ENCODE data around the gene SEC23IP.
A peak's percentile ranks its signal among the peaks of the same experiment; 100 is the strongest.

The SEC23IP gene

GRCh38 chr10:119893845-119894427, 1.4 kb downstream of the SEC23IP start:
- Histone ChIP-seq H3K36me3 (ENCODE audit: low read length) (no peaks in the 10 kb centered on the region; the same call in 1 of the 2 replicates), H3K27ac (ENCODE audit: low read depth, low read length) (no peak overlapping the region), H3F3A (ENCODE audit: insufficient read depth) (peaks cover 6% of the 10 kb centered on the region; the same call in 1 of the 2 replicates), H3K9ac (ENCODE audit: low read length) (peak overlapping the region; percentile 95), H4K20me1 (ENCODE audit: low read depth, low read length) (peaks cover 4% of the 10 kb centered on the region; the same call in 1 of the 2 replicates), H3K4me3 (ENCODE audit: insufficient read depth, low read length, poor library complexity, severe bottlenecking) (peak overlapping the region; percentile 28), H3K4me2 (ENCODE audit: low read depth, low read length, poor library complexity, severe bottlenecking) (peak overlapping the region; percentile 99), H3K27me3 (ENCODE audit: low read length) (no peaks in the 10 kb centered on the region), H2AFZ (ENCODE audit: low read depth, low read length, severe bottlenecking) (no peak overlapping the region), H3K9me3 (ENCODE audit: insufficient read depth, low read length) (peaks cover 6% of the 10 kb centered on the region; the same call in 1 of the 2 replicates), H3K79me2 (ENCODE audit: insufficient read depth, low read length) (peaks cover 65% of the 10 kb centered on the region), H3K9me2 (replicated peaks; ENCODE audit: insufficient read depth, low read length) (no peaks in the 10 kb centered on the region)
- no peak for TF ChIP-seq EZH2phosphoT487 (conservative IDR thresholded peaks at IDR 0.05; ENCODE audit: low read length)
- TF ChIP-seq CTCF (IDR thresholded peaks at IDR 0.05; ENCODE audit: insufficient read depth, low read length, poor library complexity, severe bottlenecking), result no peak

GRCh38 chr10:119896061-119896655, 3.6 kb downstream of the SEC23IP start:
- H3K27ac ChIP-seq (ENCODE audit: low read depth, low read length), result no peak overlapping the region
- peaks cover 4% of the 10 kb centered on the region; the same call in 1 of the 2 replicates for H3K36me3 ChIP-seq (ENCODE audit: low read length)
- no peak overlapping the region for H3K4me2 ChIP-seq (ENCODE audit: low read depth, low read length, poor library complexity, severe bottlenecking)
- H3F3A ChIP-seq (ENCODE audit: insufficient read depth), result peaks cover 3% of the 10 kb centered on the region; the same call in 1 of the 2 replicates
- no peak overlapping the region for H2AFZ ChIP-seq (ENCODE audit: low read depth, low read length, severe bottlenecking)
- H4K20me1 ChIP-seq (ENCODE audit: low read depth, low read length), result peaks cover 6% of the 10 kb centered on the region; the same call in 1 of the 2 replicates
- H3K79me2 ChIP-seq (ENCODE audit: insufficient read depth, low read length), result peaks cover 87% of the 10 kb centered on the region
- no peak overlapping the region for H3K4me3 ChIP-seq (ENCODE audit: insufficient read depth, low read length, poor library complexity, severe bottlenecking)
- H3K27me3 ChIP-seq (ENCODE audit: low read length), result no peaks in the 10 kb centered on the region
- H3K9ac ChIP-seq (ENCODE audit: low read length), result no peak overlapping the region
- no peaks in the 10 kb centered on the region for H3K9me2 ChIP-seq (replicated peaks; ENCODE audit: insufficient read depth, low read length)
- no peaks in the 10 kb centered on the region for H3K9me3 ChIP-seq (ENCODE audit: insufficient read depth, low read length)
- no peak for TF ChIP-seq CTCF (IDR thresholded peaks at IDR 0.05; ENCODE audit: insufficient read depth, low read length, poor library complexity, severe bottlenecking)
- no peak for TF ChIP-seq EZH2phosphoT487 (conservative IDR thresholded peaks at IDR 0.05; ENCODE audit: low read length)

GRCh38 chr10:119896937-119897770, 4.6 kb downstream of the SEC23IP start:
- H3K9me3 ChIP-seq (ENCODE audit: insufficient read depth, low read length), result no peaks in the 10 kb centered on the region
- no peak for TF ChIP-seq EZH2phosphoT487 (conservative IDR thresholded peaks at IDR 0.05; ENCODE audit: low read length)
- TF ChIP-seq CTCF (IDR thresholded peaks at IDR 0.05; ENCODE audit: insufficient read depth, low read length, poor library complexity, severe bottlenecking), result no peak
- no peak overlapping the region for H3K27ac ChIP-seq (ENCODE audit: low read depth, low read length)
- no peak overlapping the region for H3K4me3 ChIP-seq (ENCODE audit: insufficient read depth, low read length, poor library complexity, severe bottlenecking)
- H3K9ac ChIP-seq (ENCODE audit: low read length), result no peak overlapping the region
- H3K79me2 ChIP-seq (ENCODE audit: insufficient read depth, low read length), result peaks cover 85% of the 10 kb centered on the region
- H4K20me1 ChIP-seq (ENCODE audit: low read depth, low read length), result peaks cover 6% of the 10 kb centered on the region; the same call in 1 of the 2 replicates
- H3K4me2 ChIP-seq (ENCODE audit: low read depth, low read length, poor library complexity, severe bottlenecking), result no peak overlapping the region
- H3F3A ChIP-seq (ENCODE audit: insufficient read depth), result no peaks in the 10 kb centered on the region
- H2AFZ ChIP-seq (ENCODE audit: low read depth, low read length, severe bottlenecking), result no peak overlapping the region
- peaks cover 4% of the 10 kb centered on the region; the same call in 1 of the 2 replicates for H3K36me3 ChIP-seq (ENCODE audit: low read length)
- H3K27me3 ChIP-seq (ENCODE audit: low read length), result no peaks in the 10 kb centered on the region
- H3K9me2 ChIP-seq (replicated peaks; ENCODE audit: insufficient read depth, low read length), result no peaks in the 10 kb centered on the region

Data from SU-DHL-6 (cell line).